Fibroblast of pulmonary artery (primary cell): Measurements from ENCODE around the gene FARSB.
A peak's percentile ranks its signal among the peaks of the same experiment; 100 is the strongest.
"Not testable (repeated sequence)": the region's sequence is repeated elsewhere in the genome, so short reads cannot be mapped to it uniquely, and the experiment has no call there.

Experiments
- DNase-seq: peaks from one replicate; pipeline ENCODE4 v3.0.0-alpha.2; 2010; ENCODE audit warnings: low read depth
- H3K4me3 ChIP-seq: replicated peaks from 2 replicates; pipeline ENCODE4 v1.5.1; 2011; ENCODE audit warnings: low read depth, mild to moderate bottlenecking, control low read depth, low read length, moderate library complexity
- CTCF ChIP-seq: IDR thresholded peaks from 2 replicates; pipeline ENCODE4 v1.5.1; 2011; ENCODE audit warnings: mild to moderate bottlenecking, control low read depth, low read length, inconsistent platforms; ENCODE audit errors: missing control alignments

FARSB gene

GRCh38 chr2:222655787-222656525 lies at the start of gene FARSB:
TSS of gene FARSB (minus strand) at chr2:222656092. CDS start at chr2:222656073, 19 bp downstream.
- DNase-seq = peak; percentile 97
- H3K4me3 ChIP-seq = peak within 1 kb of the TSS; percentile 99
- no peak for TF ChIP-seq CTCF

- TF ChIP-seq CTCF = no peak
- DNase-seq = peak; percentile 25
- no peak overlapping the region for H3K4me3 ChIP-seq
Measured at GRCh38 chr2:222703886-222704285, 48.0 kb upstream of the FARSB start.

GRCh38 chr2:222703091-222703490 lies 47.2 kb upstream of the FARSB start:
- no peak for TF ChIP-seq CTCF
- DNase-seq = no peak
- no peak overlapping the region for H3K4me3 ChIP-seq

- no peak for DNase-seq
- no peak for TF ChIP-seq CTCF
- H3K4me3 ChIP-seq = no peak overlapping the region
Measured at GRCh38 chr2:222701721-222702131, 45.8 kb upstream of the FARSB start.

GRCh38 chr2:222701233-222701632 lies 45.3 kb upstream of the FARSB start:
- DNase-seq = no peak
- H3K4me3 ChIP-seq = no peak overlapping the region
- TF ChIP-seq CTCF = no peak

GRCh38 chr2:222698276-222698675 lies 42.4 kb upstream of the FARSB start:
- DNase-seq = peak; percentile 42
- H3K4me3 ChIP-seq = no peak overlapping the region
- TF ChIP-seq CTCF = no peak

GRCh38 chr2:222693837-222694236 lies 37.9 kb upstream of the FARSB start:
- no peak overlapping the region for H3K4me3 ChIP-seq
- peak; percentile 30 for TF ChIP-seq CTCF
- peak; percentile 53 for DNase-seq

- not testable (repeated sequence) for DNase-seq, H3K4me3 ChIP-seq
Measured at GRCh38 chr2:222693413-222693812, 37.5 kb upstream of the FARSB start.
